ENCODE measurements around the gene EFHD2. TPM values are rescaled to one million over a fixed set of nuclear protein-coding genes. Genes with fewer than 3 reads are reported as not detected.

The EFHD2 gene
- total RNA-seq, 2 experiments from 2014 or later, result 45.6 to 45.8 TPM

- intact Hi-C loops (cut with micrococcal nuclease), result no loop called here
- TF ChIP-seq, protein P1, sequence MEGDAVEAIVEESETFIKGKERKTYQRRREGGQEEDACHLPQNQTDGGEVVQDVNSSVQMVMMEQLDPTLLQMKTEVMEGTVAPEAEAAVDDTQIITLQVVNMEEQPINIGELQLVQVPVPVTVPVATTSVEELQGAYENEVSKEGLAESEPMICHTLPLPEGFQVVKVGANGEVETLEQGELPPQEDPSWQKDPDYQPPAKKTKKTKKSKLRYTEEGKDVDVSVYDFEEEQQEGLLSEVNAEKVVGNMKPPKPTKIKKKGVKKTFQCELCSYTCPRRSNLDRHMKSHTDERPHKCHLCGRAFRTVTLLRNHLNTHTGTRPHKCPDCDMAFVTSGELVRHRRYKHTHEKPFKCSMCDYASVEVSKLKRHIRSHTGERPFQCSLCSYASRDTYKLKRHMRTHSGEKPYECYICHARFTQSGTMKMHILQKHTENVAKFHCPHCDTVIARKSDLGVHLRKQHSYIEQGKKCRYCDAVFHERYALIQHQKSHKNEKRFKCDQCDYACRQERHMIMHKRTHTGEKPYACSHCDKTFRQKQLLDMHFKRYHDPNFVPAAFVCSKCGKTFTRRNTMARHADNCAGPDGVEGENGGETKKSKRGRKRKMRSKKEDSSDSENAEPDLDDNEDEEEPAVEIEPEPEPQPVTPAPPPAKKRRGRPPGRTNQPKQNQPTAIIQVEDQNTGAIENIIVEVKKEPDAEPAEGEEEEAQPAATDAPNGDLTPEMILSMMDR (IDR thresholded peaks at IDR 0.05), result no peak
- POLR2A ChIA-PET, result no interaction called here
- no peaks in the 10 kb centered on the region for H3K9me3 Mint-ChIP-seq
- H3K27ac Mint-ChIP-seq, result no peak overlapping the region
- no peak for ATAC-seq
- H3K27me3 Mint-ChIP-seq, result no peaks in the 10 kb centered on the region
- peaks cover 15% of the 10 kb centered on the region for H3K36me3 Mint-ChIP-seq (ENCODE audit: low read depth)
- H3K4me1 Mint-ChIP-seq (ENCODE audit: low read depth), result peaks cover 13% of the 10 kb centered on the region
- H3K4me3 Mint-ChIP-seq, result no peak overlapping the region
- CTCF ChIA-PET, result interaction anchor here (1.1 to 1.8 kb wide), 2 partner anchors 11 to 100 kb away, joined by 3 to 7 read pairs; no protein-coding TSS in a partner anchor
- no peak for DNase-seq
Measured at GRCh38 chr1:15423355-15424077, 13.8 kb downstream of the EFHD2 start.

- H3K4me1 Mint-ChIP-seq (ENCODE audit: low read depth), result peaks cover 10% of the 10 kb centered on the region
- peaks cover 15% of the 10 kb centered on the region for H3K36me3 Mint-ChIP-seq (ENCODE audit: low read depth)
- TF ChIP-seq, protein P1 (IDR thresholded peaks at IDR 0.05), result no peak
- H3K4me3 Mint-ChIP-seq, result no peak overlapping the region
- H3K27me3 Mint-ChIP-seq, result no peaks in the 10 kb centered on the region
- no peak for ATAC-seq
- H3K9me3 Mint-ChIP-seq, result no peaks in the 10 kb centered on the region
- no peak overlapping the region for H3K27ac Mint-ChIP-seq
- DNase-seq, result no peak
- intact Hi-C loops (cut with micrococcal nuclease), result no loop called here
- POLR2A ChIA-PET, result no interaction called here
- CTCF ChIA-PET, result interaction anchor here (1.8 kb wide), 1 partner anchor 101 kb away, joined by 7 read pairs; no protein-coding TSS in a partner anchor
Measured at GRCh38 chr1:15424146-15424667, 14.5 kb downstream of the EFHD2 start.

DNA sequence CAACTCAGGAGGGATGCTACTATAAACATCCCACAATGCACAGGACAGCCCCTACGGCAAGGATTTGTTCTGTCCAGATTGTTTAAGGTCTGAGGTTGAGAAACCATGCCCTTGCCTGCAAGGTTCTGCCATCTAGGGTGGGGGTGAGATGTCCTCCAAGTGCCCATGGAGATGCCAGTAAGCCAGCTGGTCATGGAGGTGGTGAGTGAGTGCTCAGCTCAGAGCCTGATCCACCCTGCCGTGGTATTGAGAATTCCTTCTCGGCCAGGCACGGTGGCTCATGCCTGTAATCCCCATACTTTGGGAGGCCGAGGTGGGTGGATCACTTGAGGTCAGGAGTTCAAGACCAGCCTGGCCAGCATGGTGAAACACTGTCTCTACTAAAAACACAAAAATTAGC, 15.3 kb downstream of the EFHD2 start:
- CTCF ChIA-PET, result interaction anchor here (8.4 kb wide), 1 partner anchor 101 kb away, joined by 108 read pairs; no protein-coding TSS in a partner anchor
- no peak overlapping the region for H3K27ac Mint-ChIP-seq
- DNase-seq (no peak), ATAC-seq (no peak)
- intact Hi-C loops (cut with micrococcal nuclease), result no loop called here
- peaks cover 10% of the 10 kb centered on the region for H3K4me1 Mint-ChIP-seq (ENCODE audit: low read depth)
- TF ChIP-seq, protein P1 (IDR thresholded peaks at IDR 0.05), result no peak
- POLR2A ChIA-PET, result no interaction called here
- peaks cover 15% of the 10 kb centered on the region for H3K36me3 Mint-ChIP-seq (ENCODE audit: low read depth)
- H3K27me3 Mint-ChIP-seq, result no peaks in the 10 kb centered on the region
- H3K9me3 Mint-ChIP-seq, result no peaks in the 10 kb centered on the region
- no peak overlapping the region for H3K4me3 Mint-ChIP-seq

DNA sequence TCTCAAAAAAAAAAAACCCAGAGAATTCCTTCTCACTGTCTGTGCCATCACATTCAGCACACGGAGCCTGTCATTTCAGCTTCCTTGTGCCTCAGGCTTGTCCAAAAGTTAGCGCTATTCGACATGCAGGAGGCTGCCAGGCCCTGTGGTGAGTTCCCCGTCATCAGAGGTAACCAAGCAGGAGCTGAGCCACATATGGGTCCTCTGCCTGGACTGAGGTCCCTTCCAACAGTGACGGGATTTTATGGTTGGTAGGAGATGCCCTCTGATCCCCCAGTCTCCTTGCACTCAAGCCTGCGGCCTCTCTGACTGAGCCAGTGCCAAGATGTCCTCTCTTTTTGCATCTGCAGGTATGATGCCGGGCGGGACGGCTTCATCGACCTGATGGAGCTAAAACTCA, 15.8 kb downstream of the EFHD2 start:
- no peak overlapping the region for H3K27ac Mint-ChIP-seq
- H3K4me3 Mint-ChIP-seq, result no peak overlapping the region
- intact Hi-C loops (cut with micrococcal nuclease), result no loop called here
- no peaks in the 10 kb centered on the region for H3K27me3 Mint-ChIP-seq
- H3K4me1 Mint-ChIP-seq (ENCODE audit: low read depth), result peaks cover 10% of the 10 kb centered on the region
- ATAC-seq (no peak), DNase-seq (no peak)
- CTCF ChIA-PET, result interaction anchor here (8.4 kb wide), 1 partner anchor 102 kb away, joined by 108 read pairs; no protein-coding TSS in a partner anchor
- TF ChIP-seq, protein P1 (IDR thresholded peaks at IDR 0.05), result no peak
- H3K36me3 Mint-ChIP-seq (ENCODE audit: low read depth), result peaks cover 13% of the 10 kb centered on the region
- POLR2A ChIA-PET, result no interaction called here
- no peaks in the 10 kb centered on the region for H3K9me3 Mint-ChIP-seq

DNA sequence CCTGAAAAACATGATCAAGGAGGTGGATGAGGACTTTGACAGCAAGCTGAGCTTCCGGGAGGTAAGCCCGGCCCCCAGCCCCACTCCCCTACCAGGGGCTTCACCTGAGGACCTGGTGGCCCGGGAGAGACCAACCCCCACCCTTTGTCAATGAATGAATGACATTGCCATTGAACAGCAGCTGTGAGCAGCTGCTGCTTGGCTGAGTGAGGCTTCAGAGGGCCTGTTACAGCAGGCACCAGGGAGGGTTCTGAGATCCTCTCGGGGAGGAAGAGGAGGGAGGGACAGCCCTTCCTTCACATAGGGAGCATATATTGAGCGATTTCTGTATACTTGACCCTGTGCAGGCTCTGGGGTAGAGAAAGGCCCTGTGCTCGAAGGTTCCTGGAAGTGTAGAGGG, 16.3 kb downstream of the EFHD2 start:
- Mint-ChIP-seq H3K36me3 (ENCODE audit: low read depth) (peaks cover 11% of the 10 kb centered on the region), H3K27ac (peak overlapping the region; percentile 66), H3K9me3 (no peaks in the 10 kb centered on the region), H3K4me3 (no peak overlapping the region), H3K4me1 (ENCODE audit: low read depth) (peaks cover 10% of the 10 kb centered on the region), H3K27me3 (no peaks in the 10 kb centered on the region)
- intact Hi-C loops (cut with micrococcal nuclease), result no loop called here
- DNase-seq (no peak), ATAC-seq (no peak)
- POLR2A ChIA-PET, result interaction anchor here (1.2 kb wide), 1 partner anchor 9 kb away, joined by 3 read pairs; no protein-coding TSS in a partner anchor
- CTCF ChIA-PET, result interaction anchor here (2.0 to 8.4 kb wide), 2 partner anchors 102 to 297 kb away, joined by 5 to 108 read pairs; no protein-coding TSS in a partner anchor
- TF ChIP-seq, protein P1 (IDR thresholded peaks at IDR 0.05), result no peak

Measured in activated CD8-positive, alpha-beta T cell treated with anti-CD3 and anti-CD28 coated beads for 36 hours (primary cell).